HG03575 (cell line): ENCODE measurements around the gene MRGPRD.

ENCODE experiments used
- ATAC-seq: cut with Tn5 transposase; IDR thresholded peaks from one replicate; pipeline ENCODE4 v1.9.1; 2021; ENCODE audit not compliant: unreplicated experiment, insufficient number of reproducible peaks, low FRiP score; ENCODE audit errors: extremely low read depth

The MRGPRD gene

DNA sequence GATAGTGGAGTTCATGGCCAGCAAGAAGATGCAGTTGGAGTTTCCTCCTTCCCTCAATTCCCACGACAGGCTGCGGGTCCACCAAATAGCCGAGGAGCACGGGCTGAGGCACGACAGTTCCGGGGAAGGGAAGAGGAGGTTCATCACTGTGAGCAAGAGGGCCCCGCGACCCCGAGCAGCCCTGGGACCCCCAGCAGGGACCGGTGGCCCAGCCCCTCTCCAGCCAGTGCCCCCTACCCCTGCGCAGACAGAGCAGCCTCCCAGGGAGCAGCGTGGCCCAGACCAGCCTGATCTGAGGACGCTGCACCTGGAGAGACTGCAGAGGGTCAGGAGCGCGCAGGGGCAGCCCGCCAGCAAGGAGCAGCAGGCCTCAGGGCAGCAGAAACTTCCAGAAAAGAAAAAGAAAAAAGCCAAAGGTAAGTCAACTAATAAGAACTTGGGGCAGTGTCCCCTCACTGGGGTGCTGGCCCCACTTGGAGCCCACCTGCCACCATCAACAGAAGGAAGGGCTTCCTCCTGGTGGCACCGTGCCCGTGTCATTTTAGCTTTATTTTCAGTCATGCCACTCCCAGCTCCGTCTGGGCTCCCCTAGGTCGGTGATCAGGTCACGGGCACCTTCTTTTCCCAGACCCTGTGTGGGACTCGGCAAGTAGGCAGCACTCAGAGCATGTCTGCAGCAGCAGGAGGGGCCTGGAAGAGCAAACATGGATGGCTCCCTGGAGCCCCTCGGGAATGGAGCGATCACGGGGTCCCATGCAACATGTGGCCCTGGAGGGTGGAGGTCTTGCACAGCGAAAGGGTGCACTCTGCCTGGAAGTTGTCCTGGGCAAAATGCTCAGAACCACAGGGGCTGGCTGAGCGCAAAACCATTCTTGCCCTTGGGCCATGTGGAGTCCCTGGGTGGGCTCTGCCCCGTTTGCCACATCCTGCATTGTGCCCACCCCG, 43.8 kb downstream of the MRGPRD start:
- no peak for ATAC-seq

GRCh38 chr11:68936358-68936636, 44.5 kb downstream of the MRGPRD start:
- no peak for ATAC-seq

GRCh38 chr11:68935516-68936357, 45.0 kb downstream of the MRGPRD start:
- no peak for ATAC-seq

DNA sequence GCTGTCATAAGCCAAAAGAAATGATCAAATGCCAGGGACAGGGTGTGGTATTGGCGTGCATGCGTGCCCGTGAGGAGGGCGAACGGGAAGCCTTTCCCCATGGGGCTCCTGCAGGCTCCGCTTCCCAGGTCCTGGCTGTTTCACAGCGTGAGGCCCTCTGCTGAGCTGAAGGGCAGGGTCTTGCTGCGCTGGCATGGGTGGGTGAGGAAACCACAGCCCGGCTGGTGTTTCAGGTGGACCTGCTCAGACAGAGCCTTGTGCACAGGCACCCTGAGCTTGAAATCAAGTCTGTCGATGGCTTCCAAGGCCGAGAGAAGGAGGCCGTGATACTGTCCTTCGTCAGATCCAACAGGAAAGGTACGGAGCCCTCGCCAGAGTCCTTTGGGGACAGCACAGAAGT, 45.7 kb downstream of the MRGPRD start:
- no peak for ATAC-seq

DNA sequence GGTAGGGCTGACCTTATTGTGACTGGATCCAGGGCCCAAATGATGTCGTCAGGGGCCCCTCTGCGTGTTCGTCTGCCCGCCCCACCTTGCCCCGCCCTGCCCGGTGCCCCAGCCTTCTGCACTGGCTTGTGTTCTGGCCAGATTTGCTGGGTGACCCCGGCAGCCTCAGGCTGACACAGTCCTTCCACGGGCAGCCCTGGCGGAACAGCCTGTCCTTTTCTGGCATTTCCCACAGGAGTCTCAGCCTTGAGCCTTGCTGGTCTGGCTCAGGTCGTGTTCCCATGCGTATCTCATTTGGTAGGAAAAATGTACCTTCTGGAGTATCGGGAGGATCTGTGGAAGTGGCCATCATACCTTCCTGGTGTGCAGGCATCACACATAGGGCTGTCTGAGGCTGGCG, 46.1 kb downstream of the MRGPRD start:
- ATAC-seq, result no peak

DNA sequence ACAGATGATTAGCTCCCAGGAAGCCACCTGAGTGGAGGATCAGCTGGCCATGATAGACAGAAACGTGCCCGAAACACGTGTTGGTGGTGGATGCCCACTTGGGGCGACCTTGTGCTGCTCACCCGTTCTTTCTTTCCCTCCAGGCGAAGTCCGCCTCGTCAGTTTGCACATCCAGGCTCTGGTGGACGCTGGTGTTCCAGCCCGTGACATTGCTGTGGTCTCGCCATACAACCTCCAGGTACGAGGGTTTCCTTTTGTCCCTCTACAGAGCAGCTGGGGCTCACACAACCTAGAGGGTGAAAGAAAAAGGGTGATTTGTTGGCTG, 46.5 kb downstream of the MRGPRD start:
- no peak for ATAC-seq

- ATAC-seq, result no peak
Observed at GRCh38 chr11:68933605-68934320, 47.0 kb downstream of the MRGPRD start.

DNA sequence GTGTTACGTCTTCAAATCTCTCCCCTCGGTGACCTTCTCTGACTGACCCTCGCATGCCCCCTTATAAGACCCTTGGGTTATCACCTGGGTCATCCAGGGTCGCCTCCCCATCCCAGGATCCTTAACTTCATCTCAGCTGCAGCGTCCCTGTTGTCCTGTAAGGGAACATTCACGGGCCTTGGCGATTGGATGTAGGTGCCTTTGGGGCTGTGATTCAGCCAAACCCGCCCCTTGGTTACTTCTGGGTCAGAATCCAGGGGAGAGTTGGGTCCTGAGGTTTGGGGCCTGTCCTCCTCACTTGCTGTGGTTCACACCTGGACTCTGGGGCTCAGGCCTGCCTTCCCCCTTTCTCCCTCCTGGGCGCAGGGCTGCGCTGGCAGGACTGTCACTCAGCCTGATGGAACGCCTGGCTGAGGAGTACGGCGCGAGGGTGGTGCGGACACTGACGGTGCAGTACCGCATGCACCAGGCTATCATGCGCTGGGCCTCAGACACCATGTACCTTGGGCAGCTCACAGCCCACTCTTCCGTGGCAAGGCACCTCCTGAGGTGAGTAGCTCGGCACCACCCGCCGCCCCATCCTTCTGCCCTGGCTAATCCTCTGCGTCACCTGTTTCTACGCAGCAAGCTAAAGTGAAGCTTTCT, 47.7 kb downstream of the MRGPRD start:
- no peak for ATAC-seq

DNA sequence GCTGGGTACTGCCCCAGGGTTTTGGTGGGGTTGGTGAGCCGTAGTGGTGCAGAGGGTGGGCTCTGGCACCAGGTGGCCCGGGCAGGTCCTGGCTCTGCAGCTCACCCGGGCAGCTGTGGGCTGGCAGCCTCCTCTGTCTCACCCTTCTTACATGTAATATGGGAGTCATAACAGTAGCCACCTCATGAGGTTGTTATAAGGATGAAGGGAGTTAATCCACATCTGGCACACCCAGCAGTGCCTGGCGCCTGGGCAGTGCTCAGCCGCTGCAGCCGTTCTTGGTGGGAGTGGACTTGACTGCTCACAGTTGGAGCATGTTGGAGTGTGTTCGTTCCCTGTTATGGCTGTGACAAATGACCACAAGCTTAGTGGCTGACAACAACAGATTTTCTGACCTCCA, 48.4 kb downstream of the MRGPRD start:
- no peak for ATAC-seq

DNA sequence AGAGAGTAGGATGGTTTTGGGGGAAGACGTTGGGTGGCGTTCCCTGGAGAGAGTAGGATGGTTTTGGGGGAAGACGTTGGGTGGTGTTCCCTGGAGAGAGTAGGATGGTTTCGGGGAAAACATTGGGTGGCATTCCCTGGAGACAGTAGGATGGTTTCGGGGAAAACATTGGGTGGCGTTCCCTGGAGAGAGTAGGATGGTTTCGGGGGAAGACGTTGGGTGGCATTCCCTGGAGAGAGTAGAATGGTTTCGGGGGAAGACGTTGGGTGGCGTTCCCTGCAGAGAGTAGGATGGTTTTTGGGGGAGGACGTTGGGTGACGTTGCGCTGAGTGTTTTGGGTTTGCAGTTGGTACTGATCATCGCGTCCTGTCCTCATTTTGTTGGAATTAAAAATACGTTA, 48.9 kb downstream of the MRGPRD start:
- no peak for ATAC-seq

- no peak for ATAC-seq
Observed at GRCh38 chr11:68930991-68931855, 49.6 kb downstream of the MRGPRD start.
